WTC11 (cell line): ENCODE results near the gene CASR. TPM values are rescaled to one million over a fixed set of nuclear protein-coding genes. Genes with fewer than 3 reads are reported as not detected.

Source experiments
- ATAC-seq: fragments of 200-7000 bp; cut with Tn5 transposase; 2 replicates; pipeline ENCODE4 v1.10.0; 2021; ENCODE audit warnings: mild to moderate bottlenecking, moderate library complexity
- CTCF ChIA-PET: fragments of 300-600 bp; sonication (Branson Sonifier 250); formaldehyde crosslinking; loops from one replicate; lab custom pipeline; 2021; ENCODE audit warnings: antibody characterized with exemption; lab: Charles Lee
- POLR2A ChIA-PET: fragments of 350-600 bp; sonication (Branson Sonifier 250); formaldehyde crosslinking; loops from one replicate; lab custom pipeline; 2021; ENCODE audit warnings: antibody characterized with exemption; lab: Charles Lee
- DNase-seq: peaks from one replicate; pipeline ENCODE4 v3.0.0; 2021; ENCODE audit warnings: low spot score
- H3K27ac Mint-ChIP-seq: 2 replicates; pipeline ENCODE4 v1.8.0; 2021; ENCODE audit warnings: mixed read lengths
- H3K27me3 Mint-ChIP-seq: 2 replicates; pipeline ENCODE4 v1.8.0; 2021; ENCODE audit warnings: low read depth, mild to moderate bottlenecking, moderate library complexity, mixed read lengths
- H3K36me3 Mint-ChIP-seq: 2 replicates; pipeline ENCODE4 v1.8.0; 2021; ENCODE audit warnings: mixed read lengths
- H3K4me1 Mint-ChIP-seq: 2 replicates; pipeline ENCODE4 v1.8.0; 2022; ENCODE audit warnings: mixed read lengths
- H3K4me3 Mint-ChIP-seq: 2 replicates; pipeline ENCODE4 v1.8.0; 2021; ENCODE audit warnings: mild to moderate bottlenecking, moderate library complexity, mixed read lengths
- H3K9me3 Mint-ChIP-seq: 2 replicates; pipeline ENCODE4 v1.8.0; 2021; ENCODE audit warnings: mixed read lengths
- ARID4B ChIP-seq: sonication (generic); formaldehyde crosslinking; IDR thresholded peaks from 2 replicates; pipeline ENCODE4 v1.8.0; 2023; ENCODE audit warnings: missing genetic modification reagents, mild to moderate bottlenecking, borderline replicate concordance
- CDX4 ChIP-seq: fragments of 250-450 bp; sonication (Bioruptor Pico); IDR thresholded peaks from 2 replicates; pipeline ENCODE4 v1.9.0; 2021; ENCODE audit warnings: moderate library complexity, mild to moderate bottlenecking, inconsistent platforms, borderline replicate concordance
- CREM ChIP-seq: sonication (generic); formaldehyde crosslinking; IDR thresholded peaks from 2 replicates; pipeline ENCODE4 v1.8.1; 2022; ENCODE audit warnings: mild to moderate bottlenecking, missing genetic modification reagents, moderate library complexity
- E2F4 ChIP-seq: sonication (generic); formaldehyde crosslinking; IDR thresholded peaks from 2 replicates; pipeline ENCODE4 v1.8.1; 2022; ENCODE audit warnings: low read depth, mild to moderate bottlenecking, moderate library complexity, missing genetic modification reagents, borderline replicate concordance
- ELF4 ChIP-seq: sonication (generic); formaldehyde crosslinking; IDR thresholded peaks from 2 replicates; pipeline ENCODE4 v1.8.1; 2022; ENCODE audit warnings: low read depth, mild to moderate bottlenecking, moderate library complexity, missing genetic modification reagents
- HMGA2 ChIP-seq: fragments of 250-450 bp; sonication (Bioruptor Pico); IDR thresholded peaks from 2 replicates; pipeline ENCODE4 v1.4.0; 2021; ENCODE audit warnings: mild to moderate bottlenecking, moderate library complexity
- KAT7 ChIP-seq: sonication (generic); formaldehyde crosslinking; IDR thresholded peaks from 2 replicates; pipeline ENCODE4 v1.8.1; 2023; ENCODE audit warnings: missing genetic modification reagents, mild to moderate bottlenecking, borderline replicate concordance
- NFATC4 ChIP-seq: fragments of 250-450 bp; sonication (Bioruptor Pico); IDR thresholded peaks from 2 replicates; pipeline ENCODE4 v1.9.0; 2021; ENCODE audit warnings: mild to moderate bottlenecking
- NFE2L1 ChIP-seq: sonication (generic); formaldehyde crosslinking; IDR thresholded peaks from 2 replicates; pipeline ENCODE4 v1.8.1; 2023; ENCODE audit warnings: missing genetic modification reagents
- PRRX2 ChIP-seq: fragments of 250-450 bp; sonication (Bioruptor Pico); IDR thresholded peaks from 2 replicates; pipeline ENCODE4 v1.8.0; 2021; ENCODE audit warnings: mild to moderate bottlenecking
- RORB ChIP-seq: fragments of 250-450 bp; sonication (Bioruptor Pico); IDR thresholded peaks from 2 replicates; pipeline ENCODE4 v1.9.0; 2021; ENCODE audit warnings: mild to moderate bottlenecking
- SMAD3 ChIP-seq: sonication (generic); formaldehyde crosslinking; IDR thresholded peaks from 2 replicates; pipeline ENCODE4 v1.8.0; 2022; ENCODE audit warnings: missing genetic modification reagents, mild to moderate bottlenecking, borderline replicate concordance
- SMAD4 ChIP-seq: sonication (generic); formaldehyde crosslinking; IDR thresholded peaks from 2 replicates; pipeline ENCODE4 v1.8.0; 2022; ENCODE audit warnings: mild to moderate bottlenecking, missing genetic modification reagents
- STAT6 ChIP-seq: sonication (generic); formaldehyde crosslinking; conservative IDR thresholded peaks from 2 replicates; pipeline ENCODE4 v1.8.1; 2023; ENCODE audit warnings: mild to moderate bottlenecking, low read depth, missing genetic modification reagents, moderate library complexity
- TP53 ChIP-seq: sonication (generic); formaldehyde crosslinking; IDR thresholded peaks from 2 replicates; pipeline ENCODE4 v1.8.1; 2023; ENCODE audit warnings: mild to moderate bottlenecking, missing genetic modification reagents
- USF2 ChIP-seq: sonication (generic); formaldehyde crosslinking; IDR thresholded peaks from 2 replicates; pipeline ENCODE4 v1.8.1; 2023; ENCODE audit warnings: mild to moderate bottlenecking, missing genetic modification reagents, moderate library complexity
- ZNF232 ChIP-seq: sonication (generic); formaldehyde crosslinking; IDR thresholded peaks from 2 replicates; pipeline ENCODE4 v1.8.0; 2022; ENCODE audit warnings: mild to moderate bottlenecking, missing genetic modification reagents
- ZNF396 ChIP-seq: fragments of 250-450 bp; sonication (Bioruptor Pico); IDR thresholded peaks from 2 replicates; pipeline ENCODE4 v1.8.0; 2021; ENCODE audit warnings: mild to moderate bottlenecking, moderate library complexity, borderline replicate concordance
- ZNF423 ChIP-seq: fragments of 250-450 bp; sonication (Bioruptor Pico); IDR thresholded peaks from 2 replicates; pipeline ENCODE4 v2.1.2; 2022; ENCODE audit warnings: mild to moderate bottlenecking, moderate library complexity
- total RNA-seq: library from RNA; stranded (reverse); gene quantifications from 3 replicates; pipeline ENCODE4 v1.2.3, GENCODE V29; 2021
- TF ChIP-seq, protein P1 (sequence below): sonication (generic); formaldehyde crosslinking; IDR thresholded peaks from 2 replicates; pipeline ENCODE4 v1.8.1; 2022; ENCODE audit warnings: low read depth, missing genetic modification reagents, borderline replicate concordance

The CASR gene
- total RNA-seq, 1 experiment from 2014 or later: 0.24 TPM

- H3K4me3 Mint-ChIP-seq: no peak overlapping the region
- ATAC-seq: no peak
- H3K27ac Mint-ChIP-seq: no peak overlapping the region
- TF ChIP-seq NFE2L1 (CRISPR knock-in tag) (no peak), ARID4B (CRISPR knock-in tag) (no peak), ZNF232 (CRISPR knock-in tag) (no peak), NFATC4 (CRISPR knock-in tag) (no peak), HMGA2 (CRISPR knock-in tag) (no peak), E2F4 (CRISPR knock-in tag) (no peak), ZNF423 (CRISPR knock-in tag) (no peak), STAT6 (no peak), USF2 (CRISPR knock-in tag) (no peak), RORB (CRISPR knock-in tag) (no peak), CREM (no peak), SMAD3 (CRISPR knock-in tag) (no peak), ZNF396 (no peak), KAT7 (no peak), SMAD4 (CRISPR knock-in tag) (no peak), ELF4 (CRISPR knock-in tag) (no peak), CDX4 (CRISPR knock-in tag) (no peak), TP53 (no peak), PRRX2 (CRISPR knock-in tag) (no peak)
- TF ChIP-seq, protein P1, sequence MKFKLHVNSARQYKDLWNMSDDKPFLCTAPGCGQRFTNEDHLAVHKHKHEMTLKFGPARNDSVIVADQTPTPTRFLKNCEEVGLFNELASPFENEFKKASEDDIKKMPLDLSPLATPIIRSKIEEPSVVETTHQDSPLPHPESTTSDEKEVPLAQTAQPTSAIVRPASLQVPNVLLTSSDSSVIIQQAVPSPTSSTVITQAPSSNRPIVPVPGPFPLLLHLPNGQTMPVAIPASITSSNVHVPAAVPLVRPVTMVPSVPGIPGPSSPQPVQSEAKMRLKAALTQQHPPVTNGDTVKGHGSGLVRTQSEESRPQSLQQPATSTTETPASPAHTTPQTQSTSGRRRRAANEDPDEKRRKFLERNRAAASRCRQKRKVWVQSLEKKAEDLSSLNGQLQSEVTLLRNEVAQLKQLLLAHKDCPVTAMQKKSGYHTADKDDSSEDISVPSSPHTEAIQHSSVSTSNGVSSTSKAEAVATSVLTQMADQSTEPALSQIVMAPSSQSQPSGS (CRISPR knock-in tag): no peak
- H3K36me3 Mint-ChIP-seq: no peaks in the 10 kb centered on the region
- ChIA-PET POLR2A (no interaction called here), CTCF (no interaction called here)
- peaks cover 5% of the 10 kb centered on the region; the same call in 1 of the 2 replicates for H3K4me1 Mint-ChIP-seq
- H3K9me3 Mint-ChIP-seq: peaks cover 4% of the 10 kb centered on the region
- no peaks in the 10 kb centered on the region for H3K27me3 Mint-ChIP-seq
- DNase-seq: no peak
Measured at GRCh38 chr3:122214711-122215110, 31.2 kb downstream of the CASR start.
